ENCODE measurements around the gene GLRX.
A peak's percentile ranks its signal among the peaks of the same experiment; 100 is the strongest.
"Not testable (repeated sequence)": the region's sequence is repeated elsewhere in the genome, so short reads cannot be mapped to it uniquely, and the experiment has no call there.

Gene GLRX

GRCh38 chr5:95826949-95827891 is 4.7 kb upstream of the GLRX start:
- no peak for DNase-seq (ENCODE audit: low spot score)

GRCh38 chr5:95825495-95825894 is 3.0 kb upstream of the GLRX start:
- DNase-seq (ENCODE audit: low spot score), result no peak

GRCh38 chr5:95824747-95825146 is 2.2 kb upstream of the GLRX start:
- DNase-seq (ENCODE audit: low spot score), result no peak

- peak; percentile 89 for DNase-seq (ENCODE audit: low spot score)
Observed at GRCh38 chr5:95823738-95824609, 1.4 kb upstream of the GLRX start.

GRCh38 chr5:95823218-95823737 is 752 bp upstream of the GLRX start:
- no peak for DNase-seq (ENCODE audit: low spot score)

GRCh38 chr5:95822043-95822541 is 434 bp downstream of the GLRX start:
- DNase-seq (ENCODE audit: low spot score), result peak; percentile 48

- DNase-seq (ENCODE audit: low spot score), result no peak
Observed at GRCh38 chr5:95821110-95822021, 1.2 kb downstream of the GLRX start.

- DNase-seq (ENCODE audit: low spot score), result no peak
Observed at GRCh38 chr5:95818181-95819147, 4.1 kb downstream of the GLRX start.

- no peak for DNase-seq (ENCODE audit: low spot score)
Observed at GRCh38 chr5:95817430-95817829, 5.1 kb downstream of the GLRX start.

- DNase-seq (ENCODE audit: low spot score), result no peak
Observed at GRCh38 chr5:95816776-95817175, 5.8 kb downstream of the GLRX start.

- no peak for DNase-seq (ENCODE audit: low spot score)
Observed at GRCh38 chr5:95816341-95816740, 6.2 kb downstream of the GLRX start.

- no peak for DNase-seq (ENCODE audit: low spot score)
Observed at GRCh38 chr5:95815155-95815729, 7.3 kb downstream of the GLRX start.

- not testable (repeated sequence) for DNase-seq (ENCODE audit: low spot score)
Observed at GRCh38 chr5:95813035-95813434, 9.5 kb downstream of the GLRX start.

- no peak for DNase-seq (ENCODE audit: low spot score)
Observed at GRCh38 chr5:95812074-95812471, 10.5 kb downstream of the GLRX start.

GRCh38 chr5:95811461-95812073 is 11.0 kb downstream of the GLRX start:
- not testable (repeated sequence) for DNase-seq (ENCODE audit: low spot score)

GRCh38 chr5:95811126-95811423 is 11.5 kb downstream of the GLRX start:
- not testable (repeated sequence) for DNase-seq (ENCODE audit: low spot score)

GRCh38 chr5:95810305-95811125 is 12.0 kb downstream of the GLRX start:
- no peak for DNase-seq (ENCODE audit: low spot score)

- DNase-seq (ENCODE audit: low spot score), result peak; percentile 40
Observed at GRCh38 chr5:95809414-95809960, 13.0 kb downstream of the GLRX start.

All from AG08395 (cell line).